Measurements from ENCODE around the gene WIPF2. TPM values are rescaled to one million over a fixed set of nuclear protein-coding genes. Genes with fewer than 3 reads are reported as not detected.

The WIPF2 gene
- total RNA-seq, 4 donors from 2014 or later: 4.9 to 34.3 (median 8.6) TPM

DNA sequence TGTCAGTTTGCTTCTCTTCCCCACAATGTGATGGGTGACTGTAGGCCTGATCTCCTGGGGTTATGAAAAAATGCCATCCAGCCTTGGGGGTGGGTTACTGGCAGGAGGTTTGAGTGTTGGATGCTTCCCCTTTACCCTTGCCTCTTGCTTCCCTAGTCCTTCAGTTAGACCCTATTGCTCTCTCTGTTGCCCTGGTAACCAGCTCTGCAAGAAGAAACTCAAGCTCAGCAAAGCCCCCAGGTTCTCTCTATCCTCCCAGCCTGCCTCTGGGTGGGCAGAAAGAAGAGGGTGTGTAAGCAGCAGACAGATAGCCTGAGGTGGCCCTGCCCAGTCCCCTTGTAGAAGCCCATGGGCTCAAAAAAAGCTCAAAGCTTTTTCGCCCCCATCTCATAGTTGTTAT, 44.6 kb upstream of the WIPF2 start:
- no peaks in the 10 kb centered on the region for H3K36me3 ChIP-seq
- intact Hi-C loops (cut with DNase I; ENCODE audit: low total_unique reads): no loop called here

DNA sequence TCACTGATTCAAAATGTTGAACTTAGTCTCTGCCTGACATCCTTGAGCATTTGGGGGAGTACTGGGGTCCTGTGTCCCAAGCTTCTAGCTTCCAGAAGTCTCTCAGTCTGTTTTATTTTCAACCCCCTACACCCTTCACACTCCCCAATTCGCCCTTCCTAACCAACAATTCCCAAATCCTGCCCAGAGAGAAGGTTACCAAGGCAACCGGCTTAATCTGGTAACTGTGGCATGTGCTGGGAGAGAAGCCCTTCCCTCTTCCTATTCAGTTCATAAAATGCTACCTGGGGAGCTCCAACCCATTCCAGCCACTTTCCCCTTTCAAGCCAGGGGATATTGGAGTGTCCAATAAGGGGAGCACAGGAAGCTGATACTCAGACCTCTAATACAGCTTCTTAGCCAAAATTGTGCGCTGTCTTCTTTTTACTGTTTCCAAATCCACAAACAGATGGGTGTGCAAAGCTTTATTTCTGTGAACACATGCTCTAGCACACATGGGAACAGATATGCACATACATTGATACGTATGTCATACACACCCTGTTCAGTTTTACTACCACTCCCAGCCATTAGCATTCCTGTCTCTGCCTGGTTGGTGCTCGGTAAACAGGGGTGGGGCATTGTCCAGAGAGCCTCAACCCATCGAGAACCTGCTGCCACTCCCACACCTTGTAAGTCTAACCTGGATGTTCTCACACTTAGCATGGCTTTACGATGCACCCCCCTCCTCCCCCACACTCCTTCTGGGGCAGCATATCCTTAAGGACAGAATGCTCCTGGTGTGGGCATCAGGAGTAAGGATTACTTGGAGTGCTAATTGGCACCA, 43.0 kb upstream of the WIPF2 start:
- H3K36me3 ChIP-seq: no peaks in the 10 kb centered on the region
- intact Hi-C loops (cut with DNase I; ENCODE audit: low total_unique reads): no loop called here
- TF ChIP-seq, protein P1, sequence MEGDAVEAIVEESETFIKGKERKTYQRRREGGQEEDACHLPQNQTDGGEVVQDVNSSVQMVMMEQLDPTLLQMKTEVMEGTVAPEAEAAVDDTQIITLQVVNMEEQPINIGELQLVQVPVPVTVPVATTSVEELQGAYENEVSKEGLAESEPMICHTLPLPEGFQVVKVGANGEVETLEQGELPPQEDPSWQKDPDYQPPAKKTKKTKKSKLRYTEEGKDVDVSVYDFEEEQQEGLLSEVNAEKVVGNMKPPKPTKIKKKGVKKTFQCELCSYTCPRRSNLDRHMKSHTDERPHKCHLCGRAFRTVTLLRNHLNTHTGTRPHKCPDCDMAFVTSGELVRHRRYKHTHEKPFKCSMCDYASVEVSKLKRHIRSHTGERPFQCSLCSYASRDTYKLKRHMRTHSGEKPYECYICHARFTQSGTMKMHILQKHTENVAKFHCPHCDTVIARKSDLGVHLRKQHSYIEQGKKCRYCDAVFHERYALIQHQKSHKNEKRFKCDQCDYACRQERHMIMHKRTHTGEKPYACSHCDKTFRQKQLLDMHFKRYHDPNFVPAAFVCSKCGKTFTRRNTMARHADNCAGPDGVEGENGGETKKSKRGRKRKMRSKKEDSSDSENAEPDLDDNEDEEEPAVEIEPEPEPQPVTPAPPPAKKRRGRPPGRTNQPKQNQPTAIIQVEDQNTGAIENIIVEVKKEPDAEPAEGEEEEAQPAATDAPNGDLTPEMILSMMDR (IDR thresholded peaks at IDR 0.05): no peak
- no peak for TF ChIP-seq POLR2A (IDR thresholded peaks at IDR 0.05)
- peaks cover 0 to 15% of the 10 kb centered on the region in 2 donors for H3K4me1 ChIP-seq
- H3K27ac ChIP-seq: no peak overlapping the region
- no peak overlapping the region for H3K4me3 ChIP-seq
- no peak for DNase-seq
- H3K9me3 ChIP-seq: no peaks in the 10 kb centered on the region
- H3K27me3 ChIP-seq: no peaks in the 10 kb centered on the region

More for the DNA sequence above, 44.6 kb upstream of the WIPF2 start:
- H3K27me3 ChIP-seq: no peaks in the 10 kb centered on the region
- no peak for TF ChIP-seq POLR2A (IDR thresholded peaks at IDR 0.05)
- TF ChIP-seq, protein P1 (IDR thresholded peaks at IDR 0.05): no peak
- H3K4me1 ChIP-seq: peaks cover 0 to 15% of the 10 kb centered on the region in 2 donors
- H3K4me3 ChIP-seq: no peak overlapping the region
- H3K27ac ChIP-seq: no peak overlapping the region
- no peak for DNase-seq
- H3K9me3 ChIP-seq: no peaks in the 10 kb centered on the region

DNA sequence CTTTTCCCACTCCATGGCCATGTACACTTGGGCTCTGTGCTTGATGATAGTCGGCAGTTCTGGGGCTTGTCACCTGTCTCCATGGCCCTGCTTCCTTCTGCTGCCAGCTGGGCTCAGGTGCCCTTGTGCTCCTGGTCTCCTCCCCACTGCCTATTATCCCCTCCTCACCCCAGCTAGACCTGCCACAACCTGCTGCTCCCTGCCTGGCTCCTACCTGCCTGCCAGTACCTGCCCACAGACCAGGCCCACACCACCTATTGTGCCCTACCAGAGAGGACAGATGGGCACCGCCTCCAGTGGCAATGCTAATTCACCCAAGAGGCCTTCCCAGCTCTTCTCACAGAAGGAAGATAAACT, 42.4 kb upstream of the WIPF2 start:
- Histone ChIP-seq H3K36me3 (no peaks in the 10 kb centered on the region), H3K9me3 (no peaks in the 10 kb centered on the region), H3K27ac (no peak overlapping the region), H3K27me3 (no peaks in the 10 kb centered on the region), H3K4me1 (peaks cover 0 to 15% of the 10 kb centered on the region in 2 donors), H3K4me3 (no peak overlapping the region)
- intact Hi-C loops (cut with DNase I; ENCODE audit: low total_unique reads): no loop called here
- no peak for DNase-seq
- TF ChIP-seq, protein P1 (IDR thresholded peaks at IDR 0.05): no peak
- no peak for TF ChIP-seq POLR2A (IDR thresholded peaks at IDR 0.05)

DNA sequence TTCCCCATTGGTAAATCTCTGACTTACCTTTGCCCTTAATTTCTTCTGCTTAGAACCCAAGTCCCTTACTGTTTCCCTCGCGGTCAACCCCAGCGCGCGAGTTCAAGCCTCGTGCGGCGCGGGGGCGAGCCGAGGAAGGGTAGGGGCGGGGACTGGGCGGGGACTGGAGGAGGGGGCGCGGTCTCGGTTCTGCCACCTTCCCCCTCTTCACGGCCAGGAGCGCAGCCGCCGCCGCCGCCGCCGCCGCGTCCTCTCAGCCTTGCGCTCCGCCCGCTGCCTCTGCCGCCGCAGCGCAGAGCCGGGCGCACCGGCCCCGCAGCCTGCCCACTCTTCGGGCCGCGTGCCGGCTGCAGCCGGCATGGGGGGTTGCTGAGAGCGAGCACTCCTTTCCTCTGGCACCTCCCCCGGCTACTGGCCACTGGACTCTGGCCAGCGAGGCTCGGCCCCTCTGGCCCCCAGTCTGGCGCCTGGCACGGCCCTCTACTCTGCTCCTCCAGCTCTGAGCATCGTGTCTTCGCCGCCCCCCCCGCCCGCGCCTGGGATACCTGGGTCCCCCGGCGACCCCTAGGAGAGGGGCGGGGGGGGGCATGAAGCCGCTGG, 41.7 kb upstream of the WIPF2 start, which contains the start of gene RAPGEFL1:
Gene RAPGEFL1 (plus strand): TSS at position 196 of the 600 bp plus-strand sequence. CDS start 392 bp downstream, at position 588.
- no peaks in the 10 kb centered on the region for H3K27me3 ChIP-seq
- peak in 1 of 2 donors; percentile 42 for TF ChIP-seq POLR2A (IDR thresholded peaks at IDR 0.05)
- TF ChIP-seq, protein P1 (IDR thresholded peaks at IDR 0.05): peak in 2 of 4 experiments; percentile 7 to 10
- H3K4me1 ChIP-seq: peaks cover 0 to 15% of the 10 kb centered on the region in 2 donors
- peak within 1 kb of the TSS; percentile 18 to 33 for H3K27ac ChIP-seq
- H3K36me3 ChIP-seq: no peaks in the 10 kb centered on the region
- H3K9me3 ChIP-seq: no peaks in the 10 kb centered on the region
- intact Hi-C loops (cut with DNase I; ENCODE audit: low total_unique reads): no loop called here
- peak; percentile 75 to 78 for DNase-seq
- H3K4me3 ChIP-seq: peak within 1 kb of the TSS; percentile 31 to 51
